Activated CD4-positive, alpha-beta memory T cell treated with anti-CD3 and anti-CD28 coated beads, Interleukin-2, amount 10 ng/mL, durations not matched to agents 7 days and 5 days (primary cell): Measurements from ENCODE around the gene KIAA1217. TPM values are rescaled to one million over a fixed set of nuclear protein-coding genes. Genes with fewer than 3 reads are reported as not detected.

Experiments
- CTCF ChIA-PET: fragments of 350-600 bp; sonication (Branson Sonifier 250); formaldehyde crosslinking; loops from one replicate; lab custom pipeline; 2021; ENCODE audit warnings: antibody characterized with exemption, inconsistent platforms; lab: Charles Lee
- POLR2A ChIA-PET: fragments of 350-600 bp; sonication (Branson Sonifier 250); formaldehyde crosslinking; loops from one replicate; lab custom pipeline; 2021; ENCODE audit warnings: antibody characterized with exemption; lab: Charles Lee
- DNase-seq: peaks from one replicate; pipeline ENCODE4 v3.0.0-alpha.2; 2020
- H3K27ac Mint-ChIP-seq: one replicate; pipeline ENCODE4 v1.8.0; 2021; ENCODE audit warnings: mild to moderate bottlenecking, mixed read lengths
- H3K27me3 Mint-ChIP-seq: one replicate; pipeline ENCODE4 v1.8.0; 2021; ENCODE audit warnings: mixed read lengths
- H3K36me3 Mint-ChIP-seq: one replicate; pipeline ENCODE4 v1.8.0; 2021; ENCODE audit warnings: low read depth, mixed read lengths
- H3K4me1 Mint-ChIP-seq: one replicate; pipeline ENCODE4 v1.8.0; 2021; ENCODE audit warnings: mixed read lengths
- H3K4me3 Mint-ChIP-seq: one replicate; pipeline ENCODE4 v1.8.0; 2021; ENCODE audit warnings: mild to moderate bottlenecking, mixed read lengths
- H3K9me3 Mint-ChIP-seq: one replicate; pipeline ENCODE4 v1.8.0; 2021; ENCODE audit warnings: mixed read lengths
- total RNA-seq, 2 experiments: library from RNA; stranded (reverse); gene quantifications; one replicate each; pipeline ENCODE4 v1.2.3, GENCODE V29; 2021

KIAA1217 gene
- total RNA-seq, 2 experiments from 2014 or later = 2.0 TPM

- Mint-ChIP-seq H3K36me3 (no peaks in the 10 kb centered on the region), H3K9me3 (no peaks in the 10 kb centered on the region), H3K27ac (no peak overlapping the region), H3K27me3 (peaks cover 8% of the 10 kb centered on the region), H3K4me1 (no peaks in the 10 kb centered on the region), H3K4me3 (no peak overlapping the region)
- DNase-seq = no peak
- CTCF ChIA-PET = no interaction called here
- POLR2A ChIA-PET = no interaction called here
Measured at GRCh38 chr10:24201503-24202180, 7.3 kb upstream of the KIAA1217 start.

DNA sequence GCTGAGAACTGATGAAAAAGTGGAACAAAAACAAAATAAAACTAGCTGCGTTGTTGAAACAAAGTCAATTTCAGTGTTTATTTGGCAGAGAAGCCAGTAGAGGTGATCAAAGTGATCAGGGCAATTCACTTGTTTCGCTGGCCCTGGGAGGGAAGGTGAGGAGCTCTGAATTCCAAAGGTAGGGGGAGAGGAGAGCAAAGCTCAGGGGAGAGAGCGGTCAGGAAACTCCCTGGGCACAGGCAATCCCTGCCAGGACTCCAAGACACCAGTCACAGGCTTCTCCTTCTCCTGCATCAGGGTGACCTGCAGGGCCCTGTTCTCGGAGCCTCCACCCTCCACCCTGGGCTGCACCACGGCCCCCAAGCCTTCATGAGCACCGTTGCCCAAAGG lies 6.8 kb upstream of the KIAA1217 start:
- ChIA-PET CTCF (no interaction called here), POLR2A (no interaction called here)
- Mint-ChIP-seq H3K4me1 (no peaks in the 10 kb centered on the region), H3K27me3 (peaks cover 8% of the 10 kb centered on the region), H3K4me3 (no peak overlapping the region), H3K27ac (no peak overlapping the region), H3K36me3 (no peaks in the 10 kb centered on the region), H3K9me3 (no peaks in the 10 kb centered on the region)
- DNase-seq = no peak

- peaks cover 33% of the 10 kb centered on the region for H3K27me3 Mint-ChIP-seq
- H3K9me3 Mint-ChIP-seq = no peaks in the 10 kb centered on the region
- POLR2A ChIA-PET = no interaction called here
Measured at GRCh38 chr10:24205821-24206220, 3.1 kb upstream of the KIAA1217 start.

GRCh38 chr10:24206334-24206733 lies 2.6 kb upstream of the KIAA1217 start:
- H3K9me3 Mint-ChIP-seq = peaks cover 2% of the 10 kb centered on the region
- H3K4me3 Mint-ChIP-seq = no peak overlapping the region
- H3K27ac Mint-ChIP-seq = no peak overlapping the region
- POLR2A ChIA-PET = no interaction called here
- H3K36me3 Mint-ChIP-seq = no peaks in the 10 kb centered on the region
- CTCF ChIA-PET = interaction anchor here (0.7 kb wide), 2 partner anchors 43 to 444 kb away, joined by 3 read pairs; no protein-coding TSS in a partner anchor
- H3K4me1 Mint-ChIP-seq = peaks cover 14% of the 10 kb centered on the region
- peaks cover 36% of the 10 kb centered on the region for H3K27me3 Mint-ChIP-seq
- DNase-seq = no peak

More at GRCh38 chr10:24205821-24206220, 3.1 kb upstream of the KIAA1217 start:
- Mint-ChIP-seq H3K27ac (no peak overlapping the region), H3K4me3 (no peak overlapping the region), H3K4me1 (peaks cover 14% of the 10 kb centered on the region), H3K36me3 (no peaks in the 10 kb centered on the region)
- CTCF ChIA-PET = interaction anchor here (0.7 kb wide), 2 partner anchors 44 to 445 kb away, joined by 3 read pairs; no protein-coding TSS in a partner anchor
- DNase-seq = no peak

GRCh38 chr10:24206926-24207325 lies 2.0 kb upstream of the KIAA1217 start:
- Mint-ChIP-seq H3K27me3 (peaks cover 36% of the 10 kb centered on the region), H3K4me3 (no peak overlapping the region), H3K36me3 (no peaks in the 10 kb centered on the region), H3K4me1 (peaks cover 14% of the 10 kb centered on the region), H3K27ac (no peak overlapping the region), H3K9me3 (peaks cover 2% of the 10 kb centered on the region)
- ChIA-PET CTCF (no interaction called here), POLR2A (no interaction called here)
- DNase-seq = no peak

GRCh38 chr10:24207341-24207740 lies 1.6 kb upstream of the KIAA1217 start:
- CTCF ChIA-PET = no interaction called here
- POLR2A ChIA-PET = no interaction called here

GRCh38 chr10:24207781-24208611 lies 942 bp upstream of the KIAA1217 start:
- peaks cover 14% of the 10 kb centered on the region for H3K4me1 Mint-ChIP-seq
- H3K27me3 Mint-ChIP-seq = peaks cover 34% of the 10 kb centered on the region
- no peaks in the 10 kb centered on the region for H3K36me3 Mint-ChIP-seq
- POLR2A ChIA-PET = no interaction called here
- no peak for DNase-seq
- CTCF ChIA-PET = no interaction called here
- H3K27ac Mint-ChIP-seq = no peak overlapping the region
- peaks cover 2% of the 10 kb centered on the region for H3K9me3 Mint-ChIP-seq
- H3K4me3 Mint-ChIP-seq = no peak overlapping the region

More at GRCh38 chr10:24207341-24207740, 1.6 kb upstream of the KIAA1217 start:
- H3K27me3 Mint-ChIP-seq = peaks cover 36% of the 10 kb centered on the region
- H3K9me3 Mint-ChIP-seq = peaks cover 2% of the 10 kb centered on the region
- H3K4me3 Mint-ChIP-seq = no peak overlapping the region
- H3K36me3 Mint-ChIP-seq = no peaks in the 10 kb centered on the region
- DNase-seq = no peak
- H3K4me1 Mint-ChIP-seq = peaks cover 14% of the 10 kb centered on the region
- no peak overlapping the region for H3K27ac Mint-ChIP-seq

- peaks cover 2% of the 10 kb centered on the region for H3K9me3 Mint-ChIP-seq
- H3K36me3 Mint-ChIP-seq = no peaks in the 10 kb centered on the region
- POLR2A ChIA-PET = no interaction called here
- H3K4me1 Mint-ChIP-seq = peaks cover 14% of the 10 kb centered on the region
- no peak overlapping the region for H3K27ac Mint-ChIP-seq
- peaks cover 34% of the 10 kb centered on the region for H3K27me3 Mint-ChIP-seq
- CTCF ChIA-PET = no interaction called here
- peak overlapping the region; percentile 45 for H3K4me3 Mint-ChIP-seq
- DNase-seq = no peak
Measured at GRCh38 chr10:24209432-24209771, 464 bp downstream of the KIAA1217 start.

GRCh38 chr10:24209946-24210491 lies 1.1 kb downstream of the KIAA1217 start:
- no peak overlapping the region for H3K27ac Mint-ChIP-seq
- H3K27me3 Mint-ChIP-seq = peaks cover 34% of the 10 kb centered on the region
- H3K4me3 Mint-ChIP-seq = peak overlapping the region; percentile 12
- peaks cover 2% of the 10 kb centered on the region for H3K9me3 Mint-ChIP-seq
- no peak for DNase-seq
- ChIA-PET CTCF (interaction anchor here (1.2 kb wide), 1 partner anchor 9 kb away, joined by 3 read pairs; no protein-coding TSS in a partner anchor), POLR2A (no interaction called here)
- H3K4me1 Mint-ChIP-seq = peaks cover 14% of the 10 kb centered on the region
- no peaks in the 10 kb centered on the region for H3K36me3 Mint-ChIP-seq

- DNase-seq = no peak
- CTCF ChIA-PET = interaction anchor here (1.2 kb wide), 1 partner anchor 10 kb away, joined by 3 read pairs; no protein-coding TSS in a partner anchor
- H3K4me3 Mint-ChIP-seq = no peak overlapping the region
- H3K27me3 Mint-ChIP-seq = peaks cover 34% of the 10 kb centered on the region
- H3K27ac Mint-ChIP-seq = no peak overlapping the region
- H3K36me3 Mint-ChIP-seq = no peaks in the 10 kb centered on the region
- H3K4me1 Mint-ChIP-seq = peaks cover 14% of the 10 kb centered on the region
- H3K9me3 Mint-ChIP-seq = peaks cover 2% of the 10 kb centered on the region
- POLR2A ChIA-PET = no interaction called here
Measured at GRCh38 chr10:24210501-24210900, 1.6 kb downstream of the KIAA1217 start.

DNA sequence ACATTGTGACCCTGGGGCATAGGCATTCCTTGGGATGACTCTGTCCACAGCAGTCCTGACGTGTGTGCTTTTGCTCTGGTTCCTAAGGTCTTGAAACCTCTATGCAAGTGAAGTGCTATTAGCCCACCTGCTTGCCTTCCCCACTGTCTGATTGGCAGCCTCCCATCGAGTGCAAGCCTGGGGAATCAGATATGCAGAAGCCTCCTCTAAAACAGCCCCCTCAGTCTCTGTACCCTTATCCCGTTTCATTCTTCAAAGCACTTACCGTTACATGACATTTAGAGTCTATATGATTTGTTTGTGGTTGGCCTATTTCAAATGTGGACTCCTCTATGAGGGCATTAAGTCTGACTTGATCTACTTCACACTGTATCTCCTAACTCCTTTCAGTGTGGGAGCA lies 4.3 kb downstream of the KIAA1217 start:
- ChIA-PET POLR2A (no interaction called here), CTCF (no interaction called here)
- peaks cover 12% of the 10 kb centered on the region for H3K4me1 Mint-ChIP-seq
- no peak overlapping the region for H3K27ac Mint-ChIP-seq
- no peaks in the 10 kb centered on the region for H3K36me3 Mint-ChIP-seq
- H3K4me3 Mint-ChIP-seq = no peak overlapping the region
- H3K9me3 Mint-ChIP-seq = peaks cover 2% of the 10 kb centered on the region
- DNase-seq = no peak
- peaks cover 19% of the 10 kb centered on the region for H3K27me3 Mint-ChIP-seq

GRCh38 chr10:24213881-24214280 lies 4.9 kb downstream of the KIAA1217 start:
- H3K4me3 Mint-ChIP-seq = no peak overlapping the region
- H3K36me3 Mint-ChIP-seq = no peaks in the 10 kb centered on the region
- H3K4me1 Mint-ChIP-seq = peaks cover 12% of the 10 kb centered on the region
- POLR2A ChIA-PET = no interaction called here
- H3K9me3 Mint-ChIP-seq = peaks cover 2% of the 10 kb centered on the region
- peaks cover 14% of the 10 kb centered on the region for H3K27me3 Mint-ChIP-seq
- no peak overlapping the region for H3K27ac Mint-ChIP-seq
- CTCF ChIA-PET = no interaction called here
- DNase-seq = no peak

- Mint-ChIP-seq H3K36me3 (no peaks in the 10 kb centered on the region), H3K9me3 (peaks cover 2% of the 10 kb centered on the region)
- CTCF ChIA-PET = no interaction called here
Measured at GRCh38 chr10:24214762-24215161, 5.8 kb downstream of the KIAA1217 start.

More at GRCh38 chr10:24214762-24215161, 5.8 kb downstream of the KIAA1217 start:
- POLR2A ChIA-PET = no interaction called here
- Mint-ChIP-seq H3K27me3 (peaks cover 8% of the 10 kb centered on the region), H3K4me1 (peaks cover 6% of the 10 kb centered on the region), H3K27ac (no peak overlapping the region), H3K4me3 (no peak overlapping the region)
- no peak for DNase-seq
